Astrocyte of the cerebellum (primary cell): ENCODE data around the gene DHRS9.

Source experiments
- DNase-seq: peaks from one replicate; pipeline ENCODE4 v3.0.0-alpha.2; 2011; ENCODE audit warnings: low read depth
- H3K4me3 ChIP-seq: 2 replicates; pipeline ENCODE4 v1.5.1; 2011; ENCODE audit warnings: mild to moderate bottlenecking, low read depth, low read length, moderate library complexity
- CTCF ChIP-seq: IDR thresholded peaks from 2 replicates; pipeline ENCODE4 v1.5.1; 2012; ENCODE audit warnings: low read length, low read depth, moderate library complexity, mild to moderate bottlenecking; ENCODE audit errors: missing control alignments
- in situ Hi-C: cut with HindIII; loops from 2 replicates; pipeline ENCODE4 v1.10.0; 2017; ENCODE audit warnings: low sequenced_read_pairs

The DHRS9 gene

GRCh38 chr2:169094676-169095075, 25.3 kb downstream of the DHRS9 start:
- in situ Hi-C loops, result no loop called here
- H3K4me3 ChIP-seq, result no peak overlapping the region
- no peak for DNase-seq
- no peak for TF ChIP-seq CTCF

GRCh38 chr2:169095621-169096105, 26.3 kb downstream of the DHRS9 start:
- no peak for TF ChIP-seq CTCF
- no peak overlapping the region for H3K4me3 ChIP-seq
- in situ Hi-C loops, result no loop called here
- peak; percentile 100 for DNase-seq

GRCh38 chr2:169104848-169105247, 35.5 kb downstream of the DHRS9 start:
- in situ Hi-C loops, result no loop called here
- TF ChIP-seq CTCF, result no peak
- DNase-seq, result no peak
- no peak overlapping the region for H3K4me3 ChIP-seq

GRCh38 chr2:169105476-169105875, 36.1 kb downstream of the DHRS9 start:
- no peak for TF ChIP-seq CTCF
- no peak for DNase-seq
- H3K4me3 ChIP-seq, result no peak overlapping the region
- in situ Hi-C loops, result no loop called here

GRCh38 chr2:169106134-169106533, 36.8 kb downstream of the DHRS9 start:
- no peak overlapping the region for H3K4me3 ChIP-seq
- in situ Hi-C loops, result no loop called here
- TF ChIP-seq CTCF, result no peak
- no peak for DNase-seq

- no peak for TF ChIP-seq CTCF
- DNase-seq, result no peak
- no peak overlapping the region for H3K4me3 ChIP-seq
- in situ Hi-C loops, result no loop called here
Measured at GRCh38 chr2:169106563-169107545, 37.5 kb downstream of the DHRS9 start.
